ENCODE results near the gene PPP5C. TPM values are rescaled to one million over a fixed set of nuclear protein-coding genes. Genes with fewer than 3 reads are reported as not detected.

The PPP5C gene
- total and polyA plus RNA-seq, 4 donors = 19.0 to 50.5 (median 28.3) TPM

- Histone ChIP-seq H3K4me1 (ENCODE audit: control insufficient read depth in 4 of 4, insufficient read depth in 4 of 4, low read length in 3 of 4) (peaks cover 0 to 20% (median 13%) of the 10 kb centered on the region in 4 donors), H3K36me3 (ENCODE audit: control insufficient read depth in 4 of 4, insufficient read depth in 3 of 4, low read depth in 1 of 4, low read length in 3 of 4) (no peaks in the 10 kb centered on the region), H3K4me3 (ENCODE audit: low read depth in 1 of 3, low read length in 3 of 3) (peak overlapping the region; percentile 59 to 83 (median 72)), H3K27ac (ENCODE audit: low read depth in 1 of 2, low read length in 2 of 2) (peak overlapping the region; percentile 91 to 95), H3K27me3 (ENCODE audit: control insufficient read depth in 4 of 4, insufficient read depth in 4 of 4, low read length in 3 of 4) (no peaks in the 10 kb centered on the region), H3K9me3 (ENCODE audit: control insufficient read depth in 4 of 4, low read length in 3 of 4) (no peaks in the 10 kb centered on the region), H3K9ac (ENCODE audit: low read depth in 1 of 2, low read length in 2 of 2) (peak overlapping the region; percentile 42 to 92)
- WGBS = 21% methylated on average over 41 of the region's 41 CpGs
- TF ChIP-seq ZBTB33 (IDR thresholded peaks at IDR 0.05) = no peak
- TF ChIP-seq CTCF (IDR thresholded peaks at IDR 0.05; ENCODE audit: low read depth, low read length, missing input control) = peak; percentile 13
- no peak for TF ChIP-seq TAF1 (conservative IDR thresholded peaks at IDR 0.05)
- TF ChIP-seq HNF4A (conservative IDR thresholded peaks at IDR 0.05) = peak; percentile 4 to 6
- no peak for TF ChIP-seq HNF4G (IDR thresholded peaks at IDR 0.05)
- TF ChIP-seq, protein P1, sequence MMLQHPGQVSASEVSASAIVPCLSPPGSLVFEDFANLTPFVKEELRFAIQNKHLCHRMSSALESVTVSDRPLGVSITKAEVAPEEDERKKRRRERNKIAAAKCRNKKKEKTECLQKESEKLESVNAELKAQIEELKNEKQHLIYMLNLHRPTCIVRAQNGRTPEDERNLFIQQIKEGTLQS (IDR thresholded peaks at IDR 0.05) = no peak
- TF ChIP-seq FOXA1 (IDR thresholded peaks at IDR 0.05) = no peak
- no peak for TF ChIP-seq RXRA (IDR thresholded peaks at IDR 0.05)
- peak in 1 of 2 donors; percentile 20 for TF ChIP-seq RAD21 (IDR thresholded peaks at IDR 0.05)
- no peak for TF ChIP-seq SP1 (IDR thresholded peaks at IDR 0.05)
- TF ChIP-seq, protein P2, sequence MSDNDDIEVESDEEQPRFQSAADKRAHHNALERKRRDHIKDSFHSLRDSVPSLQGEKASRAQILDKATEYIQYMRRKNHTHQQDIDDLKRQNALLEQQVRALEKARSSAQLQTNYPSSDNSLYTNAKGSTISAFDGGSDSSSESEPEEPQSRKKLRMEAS (IDR thresholded peaks at IDR 0.05) = no peak
- no peak for DNase-seq (ENCODE audit: low spot score)
Observed at GRCh38 chr19:46404753-46405468, 58.0 kb downstream of the PPP5C start.

DNA sequence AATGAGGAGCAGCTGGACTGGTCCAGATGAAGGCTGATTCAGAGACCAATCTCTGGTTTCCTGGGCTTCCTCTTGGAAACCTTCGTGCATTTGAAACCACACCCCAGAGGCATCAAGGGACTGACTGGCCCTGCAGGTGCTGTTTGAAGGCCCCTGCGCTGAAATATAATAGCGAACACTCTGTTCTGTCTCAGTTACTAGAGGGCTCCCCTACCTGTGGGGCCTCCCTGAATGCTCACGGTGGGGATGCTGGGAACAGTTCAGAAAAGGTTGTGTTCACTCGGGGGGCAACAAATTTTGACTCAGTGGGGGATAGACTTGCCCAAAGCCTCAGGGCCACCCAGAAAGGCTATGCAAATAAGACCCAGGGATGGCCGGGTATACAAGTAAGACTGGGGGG lies 60.1 kb downstream of the PPP5C start:
- H3K27me3 ChIP-seq (ENCODE audit: control insufficient read depth in 4 of 4, insufficient read depth in 4 of 4, low read length in 3 of 4) = peaks cover 0 to 6% (median 0%) of the 10 kb centered on the region in 4 donors
- peaks cover 0 to 20% (median 13%) of the 10 kb centered on the region in 4 donors for H3K4me1 ChIP-seq (ENCODE audit: control insufficient read depth in 4 of 4, insufficient read depth in 4 of 4, low read length in 3 of 4)
- no peak for TF ChIP-seq SP1 (IDR thresholded peaks at IDR 0.05)
- TF ChIP-seq ZBTB33 (IDR thresholded peaks at IDR 0.05) = no peak
- TF ChIP-seq RXRA (IDR thresholded peaks at IDR 0.05) = no peak
- no peak for TF ChIP-seq FOXA2 (IDR thresholded peaks at IDR 0.05)
- TF ChIP-seq, protein P2 (IDR thresholded peaks at IDR 0.05) = no peak
- no peak for TF ChIP-seq YY1 (IDR thresholded peaks at IDR 0.05)
- TF ChIP-seq, protein P3, sequence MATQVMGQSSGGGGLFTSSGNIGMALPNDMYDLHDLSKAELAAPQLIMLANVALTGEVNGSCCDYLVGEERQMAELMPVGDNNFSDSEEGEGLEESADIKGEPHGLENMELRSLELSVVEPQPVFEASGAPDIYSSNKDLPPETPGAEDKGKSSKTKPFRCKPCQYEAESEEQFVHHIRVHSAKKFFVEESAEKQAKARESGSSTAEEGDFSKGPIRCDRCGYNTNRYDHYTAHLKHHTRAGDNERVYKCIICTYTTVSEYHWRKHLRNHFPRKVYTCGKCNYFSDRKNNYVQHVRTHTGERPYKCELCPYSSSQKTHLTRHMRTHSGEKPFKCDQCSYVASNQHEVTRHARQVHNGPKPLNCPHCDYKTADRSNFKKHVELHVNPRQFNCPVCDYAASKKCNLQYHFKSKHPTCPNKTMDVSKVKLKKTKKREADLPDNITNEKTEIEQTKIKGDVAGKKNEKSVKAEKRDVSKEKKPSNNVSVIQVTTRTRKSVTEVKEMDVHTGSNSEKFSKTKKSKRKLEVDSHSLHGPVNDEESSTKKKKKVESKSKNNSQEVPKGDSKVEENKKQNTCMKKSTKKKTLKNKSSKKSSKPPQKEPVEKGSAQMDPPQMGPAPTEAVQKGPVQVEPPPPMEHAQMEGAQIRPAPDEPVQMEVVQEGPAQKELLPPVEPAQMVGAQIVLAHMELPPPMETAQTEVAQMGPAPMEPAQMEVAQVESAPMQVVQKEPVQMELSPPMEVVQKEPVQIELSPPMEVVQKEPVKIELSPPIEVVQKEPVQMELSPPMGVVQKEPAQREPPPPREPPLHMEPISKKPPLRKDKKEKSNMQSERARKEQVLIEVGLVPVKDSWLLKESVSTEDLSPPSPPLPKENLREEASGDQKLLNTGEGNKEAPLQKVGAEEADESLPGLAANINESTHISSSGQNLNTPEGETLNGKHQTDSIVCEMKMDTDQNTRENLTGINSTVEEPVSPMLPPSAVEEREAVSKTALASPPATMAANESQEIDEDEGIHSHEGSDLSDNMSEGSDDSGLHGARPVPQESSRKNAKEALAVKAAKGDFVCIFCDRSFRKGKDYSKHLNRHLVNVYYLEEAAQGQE (IDR thresholded peaks at IDR 0.05) = no peak
- TF ChIP-seq EGR1 (IDR thresholded peaks at IDR 0.05; ENCODE audit: low read depth in 2 of 2) = no peak
- no peak for TF ChIP-seq HNF4A (conservative IDR thresholded peaks at IDR 0.05)
- TF ChIP-seq FOXA1 (IDR thresholded peaks at IDR 0.05) = no peak
- TF ChIP-seq JUND (IDR thresholded peaks at IDR 0.05) = no peak
- no peak overlapping the region for H3K9ac ChIP-seq (ENCODE audit: low read depth in 1 of 2, low read length in 2 of 2)
- no peak for DNase-seq (ENCODE audit: low spot score)
- H3K27ac ChIP-seq (ENCODE audit: low read depth in 1 of 2, low read length in 2 of 2) = no peak overlapping the region
- 29% methylated on average over 6 of the region's 6 CpGs for WGBS
- no peak overlapping the region for H3K4me3 ChIP-seq (ENCODE audit: low read depth in 1 of 3, low read length in 3 of 3)
- no peaks in the 10 kb centered on the region for H3K36me3 ChIP-seq (ENCODE audit: control insufficient read depth in 4 of 4, insufficient read depth in 3 of 4, low read depth in 1 of 4, low read length in 3 of 4)
- H3K9me3 ChIP-seq (ENCODE audit: control insufficient read depth in 4 of 4, low read length in 3 of 4) = no peaks in the 10 kb centered on the region

Data from liver (tissue), 9 donors.